Trophoblast cell (in vitro differentiated cells and primary cell): ENCODE data around the gene SORD.
"Not testable (repeated sequence)": the region's sequence is repeated elsewhere in the genome, so short reads cannot be mapped to it uniquely, and the experiment has no call there.

Experiments used
- DNase-seq, 2 donors: peaks; one replicate each; pipeline ENCODE4 v3.0.0-alpha.2; 2016
- H2AFZ ChIP-seq: 2 replicates; pipeline ENCODE4 v1.6.1; 2013; ENCODE audit warnings: low read length, moderate library complexity, mild to moderate bottlenecking; ENCODE audit not compliant: insufficient read depth, poor library complexity
- H2AK5ac ChIP-seq: 2 replicates; pipeline ENCODE4 v1.6.1; 2013; ENCODE audit warnings: mild to moderate bottlenecking, low read length
- H2BK120ac ChIP-seq: 2 replicates; pipeline ENCODE4 v1.6.1; 2013; ENCODE audit warnings: low read length, mild to moderate bottlenecking, moderate library complexity; ENCODE audit not compliant: insufficient read depth, poor library complexity
- H2BK12ac ChIP-seq: 2 replicates; pipeline ENCODE4 v1.6.1; 2013; ENCODE audit warnings: mild to moderate bottlenecking, low read length, moderate library complexity
- H2BK5ac ChIP-seq: 2 replicates; pipeline ENCODE4 v1.6.1; 2013; ENCODE audit warnings: low read length, low read depth, moderate library complexity, mild to moderate bottlenecking; ENCODE audit not compliant: poor library complexity
- H3K14ac ChIP-seq: 2 replicates; pipeline ENCODE4 v1.6.1; 2013; ENCODE audit warnings: mild to moderate bottlenecking, low read length
- H3K18ac ChIP-seq: 2 replicates; pipeline ENCODE4 v1.6.1; 2013; ENCODE audit warnings: mild to moderate bottlenecking, low read length
- H3K23ac ChIP-seq: 2 replicates; pipeline ENCODE4 v1.6.1; 2013; ENCODE audit warnings: low read length
- H3K27ac ChIP-seq: 2 replicates; pipeline ENCODE4 v1.5.1; 2013; ENCODE audit warnings: low read depth, mild to moderate bottlenecking, inconsistent platforms, low read length, moderate library complexity
- H3K27me3 ChIP-seq: 2 replicates; pipeline ENCODE4 v1.6.1; 2013; ENCODE audit warnings: inconsistent platforms, mild to moderate bottlenecking, low read length, moderate library complexity; ENCODE audit not compliant: insufficient read depth
- H3K36me3 ChIP-seq, 2 experiments: 1 replicate in 1 of 2; 2 replicates in 1 of 2; pipeline ENCODE4 v1.6.1; 2013; ENCODE audit warnings: low read length in 2 of 2, mild to moderate bottlenecking in 2 of 2, moderate library complexity in 1 of 2; ENCODE audit not compliant: insufficient read depth in 2 of 2, control insufficient read depth in 1 of 2
- H3K4ac ChIP-seq: 2 replicates; pipeline ENCODE4 v1.6.1; 2013; ENCODE audit warnings: low read depth, mild to moderate bottlenecking, low read length, moderate library complexity
- H3K4me1 ChIP-seq, 2 experiments: 1 replicate in 1 of 2; 2 replicates in 1 of 2; pipeline ENCODE4 v1.6.1; 2013; ENCODE audit warnings: low read length in 2 of 2, mild to moderate bottlenecking in 2 of 2, moderate library complexity in 1 of 2; ENCODE audit not compliant: insufficient read depth in 2 of 2, control insufficient read depth in 1 of 2
- H3K4me2 ChIP-seq: 2 replicates; pipeline ENCODE4 v1.6.1; 2013; ENCODE audit warnings: inconsistent platforms, mild to moderate bottlenecking, low read length, moderate library complexity
- H3K4me3 ChIP-seq: 2 replicates; pipeline ENCODE4 v1.5.1; 2013; ENCODE audit warnings: mild to moderate bottlenecking, low read depth, low read length, inconsistent platforms
- H3K79me1 ChIP-seq: one replicate; pipeline ENCODE4 v1.6.1; 2013; ENCODE audit warnings: low read length
- H3K79me2 ChIP-seq: 2 replicates; pipeline ENCODE4 v1.6.1; 2013; ENCODE audit warnings: low read length, mild to moderate bottlenecking; ENCODE audit not compliant: control insufficient read depth, insufficient read depth, poor library complexity
- H3K9ac ChIP-seq: 2 replicates; pipeline ENCODE4 v1.6.1; 2013; ENCODE audit warnings: mild to moderate bottlenecking, low read length
- H3K9me3 ChIP-seq: 2 replicates; pipeline ENCODE4 v1.6.1; 2013; ENCODE audit warnings: low read depth, mild to moderate bottlenecking, control low read depth, inconsistent platforms, low read length; ENCODE audit not compliant: insufficient read depth
- H4K12ac ChIP-seq: 2 replicates; pipeline ENCODE4 v1.6.1; 2013; ENCODE audit warnings: low read depth, mild to moderate bottlenecking, low read length, moderate library complexity
- H4K8ac ChIP-seq: 2 replicates; pipeline ENCODE4 v1.6.1; 2013; ENCODE audit warnings: low read depth, mild to moderate bottlenecking, low read length, moderate library complexity
- H4K91ac ChIP-seq: one replicate; pipeline ENCODE4 v1.6.1; 2013; ENCODE audit warnings: low read depth, mild to moderate bottlenecking, low read length, moderate library complexity
- WGBS: extraction: QIAGEN DNeasy Blood & Tissue Kit; methylation state at CpG from one replicate; pipeline ENCODE4 v1.1.7; 2013; ENCODE audit warnings: missing lambda C conversion rate; ENCODE audit not compliant: insufficient read length, insufficient coverage; ENCODE audit errors: extremely low coverage; 5-methylcytosine and 5-hydroxymethylcytosine counted together

Gene SORD

DNA sequence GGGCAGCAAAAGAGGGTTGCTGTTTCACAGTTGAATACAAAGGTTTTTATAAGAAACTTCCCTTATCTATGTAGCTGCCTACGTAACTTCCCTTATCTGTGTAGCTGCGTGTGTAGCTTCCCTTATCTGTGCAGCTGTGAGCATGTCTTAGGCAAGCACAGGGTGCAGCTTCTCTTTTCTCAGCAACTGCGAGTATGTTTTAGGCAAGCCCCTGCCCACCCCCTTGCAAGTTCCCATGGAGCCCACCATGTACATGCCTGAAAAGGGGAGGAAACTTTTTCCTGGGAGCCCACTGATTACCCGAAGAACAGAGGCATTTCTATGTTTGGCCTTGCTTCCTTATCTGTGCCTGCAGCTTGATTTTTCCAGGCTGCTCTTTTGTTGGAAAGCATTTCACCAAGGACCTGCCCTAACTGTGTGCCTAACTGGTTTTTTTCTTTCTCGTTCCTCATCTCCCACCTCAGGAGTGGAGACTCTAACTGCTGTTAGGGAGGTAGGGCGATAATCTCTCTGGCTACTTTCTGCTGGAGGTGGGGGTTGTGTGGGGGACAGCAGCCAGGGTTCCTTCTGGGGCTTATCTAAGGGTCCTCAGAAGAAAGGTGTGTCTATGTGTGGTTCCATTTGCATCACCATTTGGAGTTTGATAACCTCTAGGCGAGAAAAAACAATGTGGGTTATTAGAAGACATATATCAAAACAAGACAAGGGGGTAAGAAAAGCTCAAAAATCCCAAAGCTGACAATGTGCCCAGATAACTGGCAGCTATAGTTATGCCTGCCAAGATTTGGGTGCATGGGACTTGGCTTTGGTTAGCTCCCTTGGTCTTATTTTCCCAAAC is 26.0 kb downstream of the SORD start:
- no peak overlapping the region for H3K9ac ChIP-seq
- no peaks in the 10 kb centered on the region for H3K79me2 ChIP-seq
- no peak overlapping the region for H3K14ac ChIP-seq
- H3K4me2 ChIP-seq = no peak overlapping the region
- H4K91ac ChIP-seq = no peak overlapping the region
- H3K79me1 ChIP-seq = no peaks in the 10 kb centered on the region
- WGBS = no CpG with 5 or more reads among the region's 7 CpGs
- no peak overlapping the region for H3K18ac ChIP-seq
- no peak overlapping the region for H3K23ac ChIP-seq
- no peak overlapping the region for H3K4me3 ChIP-seq
- no peak overlapping the region for H2BK120ac ChIP-seq
- no peaks in the 10 kb centered on the region for H3K4me1 ChIP-seq
- no peaks in the 10 kb centered on the region for H3K27me3 ChIP-seq
- no peak overlapping the region for H2AK5ac ChIP-seq
- no peak overlapping the region for H4K12ac ChIP-seq
- no peak overlapping the region for H3K27ac ChIP-seq
- no peak overlapping the region for H2BK12ac ChIP-seq
- H2BK5ac ChIP-seq = no peak overlapping the region
- peak; percentile 7 to 53 for DNase-seq
- H2AFZ ChIP-seq = no peak overlapping the region
- H3K9me3 ChIP-seq = no peaks in the 10 kb centered on the region
- no peak overlapping the region for H3K4ac ChIP-seq
- H3K36me3 ChIP-seq = peaks cover 0 to 2% of the 10 kb centered on the region in 2 experiments
- H4K8ac ChIP-seq = no peak overlapping the region

- Histone ChIP-seq H3K23ac (no peak overlapping the region), H3K79me1 (no peaks in the 10 kb centered on the region), H4K8ac (no peak overlapping the region), H3K27me3 (no peaks in the 10 kb centered on the region), H3K4me3 (no peak overlapping the region), H2BK12ac (no peak overlapping the region), H2AK5ac (no peak overlapping the region), H3K4me1 (no peaks in the 10 kb centered on the region), H3K4ac (no peak overlapping the region), H3K36me3 (peaks cover 0 to 2% of the 10 kb centered on the region in 2 experiments), H3K9ac (no peak overlapping the region), H2BK120ac (no peak overlapping the region), H3K79me2 (no peaks in the 10 kb centered on the region), H4K12ac (no peak overlapping the region), H3K14ac (no peak overlapping the region), H3K27ac (no peak overlapping the region), H3K18ac (no peak overlapping the region), H2BK5ac (no peak overlapping the region), H4K91ac (no peak overlapping the region), H2AFZ (no peak overlapping the region), H3K9me3 (no peaks in the 10 kb centered on the region), H3K4me2 (no peak overlapping the region)
- no CpG with 5 or more reads among the region's 1 CpG for WGBS
- DNase-seq = no peak
Observed at GRCh38 chr15:45050587-45050986, 27.6 kb downstream of the SORD start.

- H3K79me2 ChIP-seq, H2BK120ac ChIP-seq, H2AFZ ChIP-seq, H2BK5ac ChIP-seq, H3K4me2 ChIP-seq, H3K9ac ChIP-seq, H3K4me3 ChIP-seq, H3K27ac ChIP-seq, H4K8ac ChIP-seq, H2AK5ac ChIP-seq, H3K23ac ChIP-seq, H4K91ac ChIP-seq, H2BK12ac ChIP-seq, H3K27me3 ChIP-seq, H3K36me3 ChIP-seq, H3K4ac ChIP-seq, DNase-seq, H3K9me3 ChIP-seq, H3K18ac ChIP-seq, H4K12ac ChIP-seq, H3K14ac ChIP-seq, H3K4me1 ChIP-seq, H3K79me1 ChIP-seq: not testable (repeated sequence)
- no CpG with 5 or more reads among the region's 3 CpGs for WGBS
Observed at GRCh38 chr15:45052676-45053075, 29.7 kb downstream of the SORD start.

- not testable (repeated sequence) for H3K9ac ChIP-seq, H3K23ac ChIP-seq, H3K18ac ChIP-seq, H2BK120ac ChIP-seq, H3K79me1 ChIP-seq, H3K4me3 ChIP-seq, H3K36me3 ChIP-seq, H2BK12ac ChIP-seq, H3K27me3 ChIP-seq, H3K14ac ChIP-seq, H2AK5ac ChIP-seq, H2AFZ ChIP-seq, H4K12ac ChIP-seq, H3K79me2 ChIP-seq, H3K4ac ChIP-seq, H3K27ac ChIP-seq, H4K91ac ChIP-seq, H4K8ac ChIP-seq, H3K4me1 ChIP-seq, H3K9me3 ChIP-seq, H3K4me2 ChIP-seq, H2BK5ac ChIP-seq
- no CpG with 5 or more reads among the region's 3 CpGs for WGBS
- DNase-seq = peak in 1 of 2 donors; percentile 53
Observed at GRCh38 chr15:45058690-45059675, 36.0 kb downstream of the SORD start.
